Esophagus squamous epithelium (tissue), 5 donors: ENCODE data around the gene AIF1. TPM values are rescaled to one million over a fixed set of nuclear protein-coding genes. Genes with fewer than 3 reads are reported as not detected.

Experiments used
- DNase-seq: peaks from one replicate; lab custom pipeline; 2025; lab: John Stamatoyannopoulos, UW
- H3K27ac ChIP-seq, 4 donors: fragments of 200-600 bp; sonication (generic); one replicate each; pipeline ENCODE4 v1.5.1; 2016 to 2019; ENCODE audit warnings: mild to moderate bottlenecking in 1 of 4
- H3K27me3 ChIP-seq, 4 donors: fragments of 200-600 bp; sonication (generic); 1 replicate in 3 of 4; 2 replicates in 1 of 4; pipeline versions ENCODE4 v1.5.1 to v1.6.0; 2017 to 2021; ENCODE audit warnings: antibody characterized with exemption in 1 of 4
- H3K36me3 ChIP-seq, 3 donors: fragments of 200-600 bp; sonication (generic); one replicate each; pipeline ENCODE4 v1.5.1; 2016 to 2019
- H3K4me1 ChIP-seq, 3 donors: fragments of 200-600 bp; sonication (generic); one replicate each; pipeline ENCODE4 v1.5.1; 2017 to 2019
- H3K4me3 ChIP-seq, 4 donors: fragments of 200-600 bp; sonication (generic); 1 replicate in 3 of 4; 2 replicates in 1 of 4; pipeline ENCODE4 v1.5.1; 2016 to 2019; ENCODE audit warnings: mild to moderate bottlenecking in 2 of 4, moderate library complexity in 1 of 4
- H3K9me3 ChIP-seq, 3 donors: fragments of 200-600 bp; sonication (generic); one replicate each; pipeline ENCODE4 v1.5.1; 2016 to 2019
- POLR2A ChIP-seq, 4 donors: fragments of 450-650 bp; IDR thresholded peaks; one replicate each; pipeline ENCODE4 v1.6.1; 2017; ENCODE audit warnings: antibody characterized with exemption in 4 of 4, mild to moderate bottlenecking in 4 of 4, moderate library complexity in 3 of 4
- WGBS, 2 donors: methylation state at CpG; one replicate each; pipeline ENCODE4 v1.1.5; 2018; 5-methylcytosine and 5-hydroxymethylcytosine counted together
- intact Hi-C: fragments of 100-400 bp; cut with DNase I; formaldehyde crosslinking; loops from one replicate; pipeline ENCODE4 v1.15.0; 2022
- total RNA-seq, 4 donors: library from RNA; depleted of rRNA; stranded (reverse); fragments of >200 nt; gene quantifications; one replicate each; pipeline ENCODE4 v1.1.0, GENCODE V29; 2016
- TF ChIP-seq, protein P1 (sequence below), 6 experiments: fragments of 450-650 bp in 4 of 6; fragments of 200-600 bp in 2 of 6; sonication (generic) in 2 of 6; IDR thresholded peaks; one replicate each; pipeline ENCODE4 v1.5.1; 2016 to 2019; ENCODE audit warnings: antibody characterized with exemption in 6 of 6, mild to moderate bottlenecking in 4 of 6, moderate library complexity in 4 of 6
- donor health status: DM: yes; HTN: yes; CAD: no.

The AIF1 gene
- total RNA-seq, 4 donors from 2014 or later = 2.4 to 30.7 (median 15.1) TPM

DNA sequence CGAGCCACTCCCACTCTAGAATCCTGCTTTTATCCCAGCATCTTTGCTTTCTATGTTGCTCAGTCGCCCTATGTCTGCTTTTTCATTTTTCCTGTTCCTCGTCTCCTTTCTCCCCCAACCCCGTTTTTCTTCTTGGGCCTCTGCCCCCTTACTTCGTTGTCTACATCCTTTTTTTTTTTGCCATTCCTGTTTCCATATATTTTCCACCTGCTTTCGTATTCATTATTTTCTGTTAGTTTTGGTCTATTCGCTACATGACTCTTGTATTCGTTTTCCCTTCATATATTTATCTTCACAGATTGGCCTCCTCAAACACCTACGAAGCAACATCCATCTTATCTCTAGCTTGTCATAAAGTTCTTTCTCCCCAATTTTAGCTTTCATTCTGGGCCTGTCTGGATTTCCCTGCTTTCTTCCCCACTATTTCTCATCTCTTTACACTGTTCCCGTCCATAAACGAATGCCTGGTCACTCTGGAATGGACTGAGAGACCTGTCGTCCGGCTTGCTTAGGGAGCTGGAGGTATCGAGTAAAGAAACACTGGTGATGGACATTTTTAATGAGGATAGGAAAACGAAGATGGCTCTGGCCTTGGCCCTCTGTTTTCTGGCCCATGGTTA is 6.4 kb downstream of the AIF1 start:
- intact Hi-C loops = no loop called here
- Histone ChIP-seq H3K9me3 (no peaks in the 10 kb centered on the region), H3K27me3 (no peaks in the 10 kb centered on the region), H3K27ac (peak overlapping the region; percentile 97 to 99 (median 98)), H3K36me3 (peaks cover 27 to 32% (median 28%) of the 10 kb centered on the region in 3 donors), H3K4me3 (peak overlapping the region; percentile 80 to 98 (median 86)), H3K4me1 (peaks cover 11 to 35% (median 14%) of the 10 kb centered on the region in 3 donors)
- 3 to 6% methylated on average over 15 of the region's 15 CpGs for WGBS, 2 donors
- DNase-seq = no peak
- TF ChIP-seq, protein P1, sequence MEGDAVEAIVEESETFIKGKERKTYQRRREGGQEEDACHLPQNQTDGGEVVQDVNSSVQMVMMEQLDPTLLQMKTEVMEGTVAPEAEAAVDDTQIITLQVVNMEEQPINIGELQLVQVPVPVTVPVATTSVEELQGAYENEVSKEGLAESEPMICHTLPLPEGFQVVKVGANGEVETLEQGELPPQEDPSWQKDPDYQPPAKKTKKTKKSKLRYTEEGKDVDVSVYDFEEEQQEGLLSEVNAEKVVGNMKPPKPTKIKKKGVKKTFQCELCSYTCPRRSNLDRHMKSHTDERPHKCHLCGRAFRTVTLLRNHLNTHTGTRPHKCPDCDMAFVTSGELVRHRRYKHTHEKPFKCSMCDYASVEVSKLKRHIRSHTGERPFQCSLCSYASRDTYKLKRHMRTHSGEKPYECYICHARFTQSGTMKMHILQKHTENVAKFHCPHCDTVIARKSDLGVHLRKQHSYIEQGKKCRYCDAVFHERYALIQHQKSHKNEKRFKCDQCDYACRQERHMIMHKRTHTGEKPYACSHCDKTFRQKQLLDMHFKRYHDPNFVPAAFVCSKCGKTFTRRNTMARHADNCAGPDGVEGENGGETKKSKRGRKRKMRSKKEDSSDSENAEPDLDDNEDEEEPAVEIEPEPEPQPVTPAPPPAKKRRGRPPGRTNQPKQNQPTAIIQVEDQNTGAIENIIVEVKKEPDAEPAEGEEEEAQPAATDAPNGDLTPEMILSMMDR (IDR thresholded peaks at IDR 0.05) = no peak

DNA sequence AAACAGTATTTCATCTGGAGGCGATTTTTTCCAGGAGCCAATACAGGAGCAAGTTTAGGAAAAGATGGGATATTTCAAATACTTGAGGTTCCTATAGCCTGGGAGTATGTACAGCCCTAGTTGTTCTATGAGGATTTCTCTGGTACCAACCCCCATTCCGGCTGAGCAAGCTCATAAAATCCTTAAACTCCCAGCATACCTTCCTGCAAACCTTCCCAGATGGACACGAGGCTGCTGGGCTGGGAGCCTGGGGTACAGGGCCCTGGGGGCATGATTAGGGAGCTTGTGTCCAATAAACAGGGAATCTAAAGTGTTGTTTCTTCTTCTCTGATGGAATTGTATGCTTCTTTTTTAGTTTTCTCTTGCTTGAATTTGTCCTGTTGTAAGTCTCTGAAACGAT is 7.0 kb downstream of the AIF1 start:
- intact Hi-C loops = no loop called here
- Histone ChIP-seq H3K4me3 (peak overlapping the region; percentile 80 to 98 (median 86)), H3K27me3 (no peaks in the 10 kb centered on the region), H3K9me3 (no peaks in the 10 kb centered on the region), H3K4me1 (peaks cover 11 to 35% (median 14%) of the 10 kb centered on the region in 3 donors), H3K27ac (peak overlapping the region; percentile 97 to 99 (median 98)), H3K36me3 (peaks cover 33 to 38% (median 34%) of the 10 kb centered on the region in 3 donors)
- TF ChIP-seq POLR2A (IDR thresholded peaks at IDR 0.05) = no peak
- TF ChIP-seq, protein P1 (IDR thresholded peaks at IDR 0.05) = no peak
- WGBS, 2 donors = 15 to 20% methylated on average over 4 of the region's 4 CpGs
- DNase-seq = no peak

DNA sequence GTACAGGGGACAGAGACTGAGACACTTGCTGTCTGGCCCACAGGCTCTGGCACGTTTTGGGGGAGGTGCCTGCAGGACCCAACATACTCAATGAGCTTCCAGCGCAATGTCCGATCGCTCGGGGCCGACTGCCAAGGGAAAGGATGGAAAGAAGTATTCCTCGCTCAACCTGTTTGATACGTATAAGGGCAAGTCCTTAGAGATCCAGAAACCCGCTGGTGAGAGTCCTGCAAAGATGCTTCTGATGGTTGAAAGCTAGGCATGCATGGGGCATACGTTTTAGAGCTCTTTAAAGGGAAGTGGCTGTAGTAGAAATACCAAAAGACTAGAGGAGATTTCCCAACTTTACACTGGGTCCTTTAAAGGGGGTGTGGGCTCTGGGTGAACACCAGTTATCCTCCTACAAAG is 7.7 kb downstream of the AIF1 start:
- no peaks in the 10 kb centered on the region for H3K9me3 ChIP-seq
- peak overlapping the region in 3 of 4 donors; percentile 80 to 98 (median 91) for H3K4me3 ChIP-seq
- H3K36me3 ChIP-seq = peaks cover 38 to 45% (median 41%) of the 10 kb centered on the region in 3 donors
- peaks cover 11 to 35% (median 14%) of the 10 kb centered on the region in 3 donors for H3K4me1 ChIP-seq
- TF ChIP-seq, protein P1 (IDR thresholded peaks at IDR 0.05) = no peak
- TF ChIP-seq POLR2A (IDR thresholded peaks at IDR 0.05) = no peak
- DNase-seq = no peak
- 22 to 29% methylated on average over 10 of the region's 10 CpGs for WGBS, 2 donors
- peak overlapping the region; percentile 97 to 99 (median 98) for H3K27ac ChIP-seq
- H3K27me3 ChIP-seq = no peaks in the 10 kb centered on the region
- intact Hi-C loops = no loop called here

DNA sequence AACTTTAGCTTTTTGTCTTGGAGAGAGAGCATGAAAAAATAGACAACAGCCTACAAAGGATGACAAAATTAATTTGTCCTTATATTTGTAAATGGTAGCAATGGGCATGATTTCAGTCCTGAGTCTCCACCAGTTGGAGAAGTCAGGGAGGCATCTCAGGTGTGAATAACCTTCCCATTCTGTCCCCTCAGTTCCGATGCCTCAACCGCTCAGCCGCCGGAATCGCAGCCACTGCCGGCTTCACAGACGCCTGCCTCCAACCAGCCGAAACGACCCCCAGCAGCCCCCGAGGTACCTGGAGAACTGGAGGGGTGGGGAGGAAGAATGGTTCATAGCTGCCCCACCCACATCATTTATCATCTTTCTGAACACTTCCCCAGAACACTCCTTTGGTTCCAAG is 9.0 kb downstream of the AIF1 start:
- Histone ChIP-seq H3K4me1 (peaks cover 11 to 35% (median 14%) of the 10 kb centered on the region in 3 donors), H3K27me3 (no peaks in the 10 kb centered on the region), H3K36me3 (peaks cover 52 to 59% (median 52%) of the 10 kb centered on the region in 3 donors), H3K27ac (no peak overlapping the region), H3K4me3 (no peak overlapping the region), H3K9me3 (no peaks in the 10 kb centered on the region)
- TF ChIP-seq POLR2A (IDR thresholded peaks at IDR 0.05) = no peak
- TF ChIP-seq, protein P1 (IDR thresholded peaks at IDR 0.05) = no peak
- intact Hi-C loops = no loop called here
- 65 to 86% methylated on average over 5 to 10 of the region's 10 CpGs for WGBS, 2 donors
- no peak for DNase-seq

DNA sequence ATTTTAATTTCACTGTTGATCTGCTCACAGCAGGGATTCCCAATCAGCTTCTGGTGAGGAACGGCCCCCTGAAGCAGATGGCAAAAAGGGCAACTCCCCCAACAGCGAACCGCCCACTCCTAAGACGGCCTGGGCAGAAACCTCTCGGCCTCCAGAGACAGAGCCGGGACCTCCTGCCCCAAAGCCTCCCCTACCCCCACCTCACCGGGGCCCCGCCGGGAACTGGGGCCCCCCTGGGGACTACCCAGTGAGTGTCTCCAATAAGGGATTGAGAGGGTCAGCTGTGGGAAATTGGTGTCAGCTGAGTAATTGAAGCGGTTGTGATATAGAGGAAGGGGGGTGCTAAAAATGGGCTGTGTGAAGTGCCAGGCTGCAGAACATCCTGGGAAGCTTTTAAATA is 11.9 kb downstream of the AIF1 start:
- no peak overlapping the region for H3K27ac ChIP-seq
- DNase-seq = no peak
- H3K4me3 ChIP-seq = no peak overlapping the region
- no peaks in the 10 kb centered on the region for H3K27me3 ChIP-seq
- H3K9me3 ChIP-seq = no peaks in the 10 kb centered on the region
- H3K4me1 ChIP-seq = peaks cover 6 to 20% (median 10%) of the 10 kb centered on the region in 3 donors
- H3K36me3 ChIP-seq = peaks cover 74 to 88% (median 77%) of the 10 kb centered on the region in 3 donors
- intact Hi-C loops = no loop called here
- TF ChIP-seq POLR2A (IDR thresholded peaks at IDR 0.05) = no peak
- TF ChIP-seq, protein P1 (IDR thresholded peaks at IDR 0.05) = no peak
- 93 to 95% methylated on average over 3 to 6 of the region's 10 CpGs for WGBS, 2 donors
